Peyer's patch (tissue), 4 donors: ENCODE results near the gene NSG1. TPM values are rescaled to one million over a fixed set of nuclear protein-coding genes. Genes with fewer than 3 reads are reported as not detected.
A peak's percentile ranks its signal among the peaks of the same experiment; 100 is the strongest.

ENCODE experiments used
- DNase-seq, 3 donors: peaks; one replicate each; pipeline ENCODE4 v3.0.0-alpha.2; 2017 to 2019
- H3K27ac ChIP-seq, 4 donors: fragments of 200-600 bp; sonication (generic); one replicate each; pipeline ENCODE4 v1.5.1; 2016 to 2019
- H3K27me3 ChIP-seq, 2 donors: fragments of 200-600 bp; sonication (generic); one replicate each; pipeline ENCODE4 v1.5.1; 2019
- H3K36me3 ChIP-seq, 3 donors: fragments of 200-600 bp; sonication (generic); one replicate each; pipeline ENCODE4 v1.5.1; 2016 to 2019
- H3K4me1 ChIP-seq, 4 donors: fragments of 200-600 bp; sonication (generic); one replicate each; pipeline ENCODE4 v1.5.1; 2016 to 2019
- H3K4me3 ChIP-seq, 4 donors: fragments of 200-600 bp; sonication (generic); 1 replicate in 3 of 4; 2 replicates in 1 of 4; pipeline ENCODE4 v1.5.1; 2016 to 2019; ENCODE audit warnings: mild to moderate bottlenecking in 1 of 4
- H3K9me3 ChIP-seq, 4 donors: fragments of 200-600 bp; sonication (generic); one replicate each; pipeline ENCODE4 v1.5.1; 2016 to 2019; ENCODE audit warnings: mild to moderate bottlenecking in 1 of 4
- POLR2A ChIP-seq, 2 donors: fragments of 450-650 bp; IDR thresholded peaks; one replicate each; pipeline ENCODE4 v1.5.1; 2017; ENCODE audit warnings: antibody characterized with exemption in 2 of 2, mild to moderate bottlenecking in 2 of 2, moderate library complexity in 2 of 2
- total RNA-seq, 4 donors: library from RNA; depleted of rRNA; stranded (reverse); fragments of >200 nt; gene quantifications; one replicate each; pipeline ENCODE4 v1.1.0, GENCODE V29; 2016
- TF ChIP-seq, protein P1 (sequence below), 6 experiments: fragments of 450-650 bp in 4 of 6; fragments of 200-600 bp in 2 of 6; sonication (generic) in 1 of 6; IDR thresholded peaks; one replicate each; pipeline ENCODE4 v1.5.1; 2017 to 2019; ENCODE audit warnings: antibody characterized with exemption in 6 of 6, mild to moderate bottlenecking in 3 of 6, moderate library complexity in 1 of 6

NSG1 gene
- total RNA-seq, 4 donors from 2014 or later, result 2.0 to 13.2 (median 3.7) TPM

DNA sequence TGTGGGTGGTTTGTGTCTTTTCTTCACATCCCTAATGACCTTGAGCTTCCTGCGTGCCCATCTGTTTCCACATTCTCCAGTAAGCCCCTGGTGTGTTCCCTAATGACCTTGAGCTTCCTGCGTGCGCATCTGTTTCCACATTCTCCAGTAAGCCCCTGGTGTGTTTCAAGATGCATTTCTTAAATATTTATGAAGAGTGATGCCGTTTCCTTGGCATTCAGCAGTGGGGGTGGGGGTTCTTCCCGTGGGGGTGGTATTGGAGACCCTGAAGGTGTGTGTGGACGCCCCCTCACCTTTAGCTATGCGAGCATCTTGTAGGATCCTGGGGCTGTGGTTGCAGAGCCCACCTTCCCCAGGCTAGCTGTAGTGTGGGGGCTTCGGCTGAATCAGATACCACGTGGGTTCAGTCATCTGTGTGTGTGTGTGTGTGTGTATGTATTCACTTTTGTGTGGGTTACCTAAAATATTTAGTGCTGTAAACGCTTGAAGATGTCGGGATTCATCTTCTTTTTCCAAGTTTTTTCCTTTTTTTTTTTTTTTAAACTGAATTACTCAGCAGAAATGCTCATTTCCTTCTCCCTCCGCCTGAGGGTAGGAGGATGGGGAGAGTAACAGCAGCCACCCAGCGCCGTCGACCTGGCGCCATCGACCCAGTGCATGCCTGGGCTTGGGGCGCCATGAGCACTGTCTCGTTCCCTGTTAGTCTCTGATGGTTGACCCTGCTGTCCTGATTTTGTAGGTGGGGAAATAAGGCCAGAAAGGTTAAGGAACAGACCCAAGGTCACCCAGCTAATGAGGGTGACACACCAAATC is 9.9 kb downstream of the NSG1 start:
- no peaks in the 10 kb centered on the region for H3K4me1 ChIP-seq
- no peak for TF ChIP-seq POLR2A (IDR thresholded peaks at IDR 0.05)
- TF ChIP-seq, protein P1, sequence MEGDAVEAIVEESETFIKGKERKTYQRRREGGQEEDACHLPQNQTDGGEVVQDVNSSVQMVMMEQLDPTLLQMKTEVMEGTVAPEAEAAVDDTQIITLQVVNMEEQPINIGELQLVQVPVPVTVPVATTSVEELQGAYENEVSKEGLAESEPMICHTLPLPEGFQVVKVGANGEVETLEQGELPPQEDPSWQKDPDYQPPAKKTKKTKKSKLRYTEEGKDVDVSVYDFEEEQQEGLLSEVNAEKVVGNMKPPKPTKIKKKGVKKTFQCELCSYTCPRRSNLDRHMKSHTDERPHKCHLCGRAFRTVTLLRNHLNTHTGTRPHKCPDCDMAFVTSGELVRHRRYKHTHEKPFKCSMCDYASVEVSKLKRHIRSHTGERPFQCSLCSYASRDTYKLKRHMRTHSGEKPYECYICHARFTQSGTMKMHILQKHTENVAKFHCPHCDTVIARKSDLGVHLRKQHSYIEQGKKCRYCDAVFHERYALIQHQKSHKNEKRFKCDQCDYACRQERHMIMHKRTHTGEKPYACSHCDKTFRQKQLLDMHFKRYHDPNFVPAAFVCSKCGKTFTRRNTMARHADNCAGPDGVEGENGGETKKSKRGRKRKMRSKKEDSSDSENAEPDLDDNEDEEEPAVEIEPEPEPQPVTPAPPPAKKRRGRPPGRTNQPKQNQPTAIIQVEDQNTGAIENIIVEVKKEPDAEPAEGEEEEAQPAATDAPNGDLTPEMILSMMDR (IDR thresholded peaks at IDR 0.05), result no peak
- H3K36me3 ChIP-seq, result no peaks in the 10 kb centered on the region
- peak overlapping the region in 1 of 4 donors; percentile 13 for H3K27ac ChIP-seq
- no peaks in the 10 kb centered on the region for H3K9me3 ChIP-seq
- no peak overlapping the region for H3K4me3 ChIP-seq
- DNase-seq, result no peak
- H3K27me3 ChIP-seq, result no peaks in the 10 kb centered on the region

DNA sequence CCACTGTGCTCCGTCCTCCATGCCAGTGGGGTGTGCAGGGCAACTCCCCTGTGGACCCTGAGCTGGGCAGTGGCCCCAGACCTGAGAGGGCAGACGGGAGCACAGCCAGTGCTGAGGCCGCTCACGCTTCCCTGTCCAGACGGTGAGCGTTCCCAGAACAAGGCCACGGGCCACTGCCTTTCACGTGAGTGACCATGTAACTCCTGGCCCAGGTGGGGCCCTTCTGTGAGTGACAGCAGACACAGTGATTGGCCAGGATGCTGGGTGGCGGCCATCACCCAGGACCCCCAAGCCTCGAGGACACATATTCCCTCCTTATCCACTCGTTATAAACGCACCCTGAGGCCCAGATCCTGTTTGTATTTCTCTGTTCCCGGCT is 10.5 kb downstream of the NSG1 start:
- Histone ChIP-seq H3K27me3 (no peaks in the 10 kb centered on the region), H3K27ac (peak overlapping the region in 1 of 4 donors; percentile 13), H3K36me3 (no peaks in the 10 kb centered on the region), H3K4me3 (no peak overlapping the region), H3K9me3 (no peaks in the 10 kb centered on the region), H3K4me1 (no peaks in the 10 kb centered on the region)
- no peak for DNase-seq
- no peak for TF ChIP-seq POLR2A (IDR thresholded peaks at IDR 0.05)
- TF ChIP-seq, protein P1 (IDR thresholded peaks at IDR 0.05), result no peak

DNA sequence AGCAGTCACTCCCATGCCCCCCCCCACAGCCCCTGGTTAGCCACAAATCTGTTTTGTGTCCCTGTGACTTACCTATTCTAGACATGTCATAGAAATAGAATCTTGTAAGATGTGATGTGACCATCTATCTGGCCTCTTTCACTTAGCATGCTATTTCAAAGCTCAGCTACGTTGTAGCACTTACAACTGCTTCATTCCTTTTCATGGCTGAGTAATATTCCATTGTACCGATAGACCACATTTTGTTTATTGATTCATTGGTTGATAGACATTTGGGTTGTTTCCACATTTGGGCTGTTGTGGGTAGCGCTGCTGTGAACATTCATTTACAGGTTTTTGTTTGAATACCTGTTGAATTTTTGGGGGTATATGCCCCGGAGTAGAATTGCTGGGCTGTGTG is 11.5 kb downstream of the NSG1 start:
- no peak overlapping the region for H3K27ac ChIP-seq
- H3K27me3 ChIP-seq, result no peaks in the 10 kb centered on the region
- H3K4me1 ChIP-seq, result no peaks in the 10 kb centered on the region
- H3K9me3 ChIP-seq, result no peaks in the 10 kb centered on the region
- H3K36me3 ChIP-seq, result no peaks in the 10 kb centered on the region
- no peak for TF ChIP-seq POLR2A (IDR thresholded peaks at IDR 0.05)
- TF ChIP-seq, protein P1 (IDR thresholded peaks at IDR 0.05), result no peak
- no peak overlapping the region for H3K4me3 ChIP-seq
- DNase-seq, result no peak

DNA sequence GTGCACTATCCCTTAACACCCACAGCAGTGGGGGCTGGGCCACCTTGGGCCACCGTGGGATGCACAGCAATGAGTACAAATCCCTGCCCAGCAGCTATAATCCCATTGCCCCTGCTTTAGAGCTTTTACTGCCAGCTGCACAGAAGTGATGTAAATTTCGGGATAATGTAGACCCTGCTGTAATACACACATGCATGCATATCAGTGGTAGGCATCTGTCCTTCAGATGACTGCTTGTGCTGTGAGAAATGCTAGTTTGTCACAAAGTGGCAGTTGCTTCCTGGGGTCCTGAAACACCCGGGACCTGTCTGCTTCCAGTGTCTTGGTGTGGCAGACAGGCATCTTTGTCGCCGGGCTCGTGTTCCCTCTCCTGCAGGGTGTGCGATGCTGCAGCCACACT is 14.1 kb downstream of the NSG1 start:
- no peak for DNase-seq
- H3K27ac ChIP-seq, result no peak overlapping the region
- H3K27me3 ChIP-seq, result no peaks in the 10 kb centered on the region
- H3K4me1 ChIP-seq, result no peaks in the 10 kb centered on the region
- H3K36me3 ChIP-seq, result no peaks in the 10 kb centered on the region
- TF ChIP-seq POLR2A (IDR thresholded peaks at IDR 0.05), result no peak
- TF ChIP-seq, protein P1 (IDR thresholded peaks at IDR 0.05), result no peak
- no peaks in the 10 kb centered on the region for H3K9me3 ChIP-seq
- H3K4me3 ChIP-seq, result no peak overlapping the region

DNA sequence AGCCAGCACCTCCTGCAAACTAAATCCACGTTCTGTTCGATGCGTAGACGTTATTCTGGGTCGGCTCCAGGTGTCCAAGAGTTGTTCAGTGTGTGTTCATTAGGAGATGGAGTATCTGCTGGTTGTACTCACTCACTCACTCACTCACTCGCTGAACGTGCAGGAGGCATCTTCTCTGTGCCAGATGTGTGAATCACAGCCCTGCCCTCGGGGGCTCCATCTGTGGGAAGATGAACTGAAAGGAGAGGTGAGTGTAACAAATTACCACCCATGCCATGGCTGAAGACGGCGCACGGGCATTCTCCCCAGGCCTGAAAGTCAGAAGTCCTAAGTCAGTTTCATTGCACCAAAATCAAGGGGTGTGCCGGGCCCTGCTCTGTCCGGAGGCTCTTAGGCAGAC is 16.1 kb downstream of the NSG1 start:
- Histone ChIP-seq H3K27ac (no peak overlapping the region), H3K4me3 (no peak overlapping the region), H3K9me3 (no peaks in the 10 kb centered on the region), H3K36me3 (no peaks in the 10 kb centered on the region), H3K4me1 (no peaks in the 10 kb centered on the region), H3K27me3 (no peaks in the 10 kb centered on the region)
- no peak for TF ChIP-seq POLR2A (IDR thresholded peaks at IDR 0.05)
- TF ChIP-seq, protein P1 (IDR thresholded peaks at IDR 0.05), result no peak
- DNase-seq, result no peak
